Measurements from ENCODE around the gene FHAD1. TPM values are rescaled to one million over a fixed set of nuclear protein-coding genes. Genes with fewer than 3 reads are reported as not detected.

FHAD1 gene
- total RNA-seq, 2 donors from 2014 or later, result 0.27 to 6.5 TPM

DNA sequence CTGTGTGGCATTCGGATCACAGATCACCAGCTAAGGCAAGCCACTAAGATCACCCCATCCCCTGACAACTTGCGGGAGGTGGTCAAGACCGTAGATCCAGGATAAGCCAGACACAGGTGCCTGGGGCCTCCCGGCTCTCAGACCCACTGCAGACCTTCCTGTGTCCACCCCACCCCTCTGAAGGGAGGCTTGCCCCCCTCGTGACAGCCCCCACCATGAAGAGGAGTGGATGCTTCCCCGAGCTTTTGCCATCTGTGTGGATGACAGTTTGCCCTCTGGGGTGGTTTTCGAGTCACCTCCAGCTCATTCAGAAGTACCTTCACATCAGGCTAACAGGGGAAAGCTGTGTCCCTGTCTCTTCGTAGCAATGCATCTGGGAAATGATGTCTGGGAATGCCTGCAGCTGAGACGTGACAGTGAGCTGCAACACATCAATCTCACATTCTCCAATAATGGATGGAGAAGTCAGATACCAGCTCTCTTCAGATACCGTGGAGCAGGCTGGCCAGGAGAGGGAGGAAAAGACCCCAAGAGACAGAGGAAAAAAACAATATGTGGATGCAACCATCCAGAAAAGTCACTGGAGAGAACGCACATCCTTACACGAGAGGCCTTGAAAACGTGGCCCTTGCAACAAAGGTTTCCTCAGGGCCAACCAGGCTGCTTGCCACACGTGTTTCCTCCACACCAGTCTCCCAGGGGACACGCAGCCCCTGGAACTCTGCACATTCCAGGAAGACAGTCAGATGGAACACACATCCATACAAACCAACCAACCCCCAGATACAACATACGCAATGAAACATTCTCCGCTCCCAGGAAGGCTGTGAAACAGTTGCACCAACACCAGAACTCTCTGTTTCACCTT lies 20.4 kb upstream of the FHAD1 start:
- no peak for DNase-seq (ENCODE audit: low spot score)
- intact Hi-C loops (cut with DNase I), result no loop called here
- 78% methylated on average over 17 of the region's 17 CpGs for WGBS
- Histone ChIP-seq H3K36me3 (no peaks in the 10 kb centered on the region), H3K27ac (no peak overlapping the region), H3K27me3 (replicated peaks; ENCODE audit: insufficient read depth) (no peaks in the 10 kb centered on the region), H3K4me3 (no peak overlapping the region), H3K9me3 (no peaks in the 10 kb centered on the region), H3K4me1 (replicated peaks) (no peaks in the 10 kb centered on the region)
- TF ChIP-seq, protein P1, sequence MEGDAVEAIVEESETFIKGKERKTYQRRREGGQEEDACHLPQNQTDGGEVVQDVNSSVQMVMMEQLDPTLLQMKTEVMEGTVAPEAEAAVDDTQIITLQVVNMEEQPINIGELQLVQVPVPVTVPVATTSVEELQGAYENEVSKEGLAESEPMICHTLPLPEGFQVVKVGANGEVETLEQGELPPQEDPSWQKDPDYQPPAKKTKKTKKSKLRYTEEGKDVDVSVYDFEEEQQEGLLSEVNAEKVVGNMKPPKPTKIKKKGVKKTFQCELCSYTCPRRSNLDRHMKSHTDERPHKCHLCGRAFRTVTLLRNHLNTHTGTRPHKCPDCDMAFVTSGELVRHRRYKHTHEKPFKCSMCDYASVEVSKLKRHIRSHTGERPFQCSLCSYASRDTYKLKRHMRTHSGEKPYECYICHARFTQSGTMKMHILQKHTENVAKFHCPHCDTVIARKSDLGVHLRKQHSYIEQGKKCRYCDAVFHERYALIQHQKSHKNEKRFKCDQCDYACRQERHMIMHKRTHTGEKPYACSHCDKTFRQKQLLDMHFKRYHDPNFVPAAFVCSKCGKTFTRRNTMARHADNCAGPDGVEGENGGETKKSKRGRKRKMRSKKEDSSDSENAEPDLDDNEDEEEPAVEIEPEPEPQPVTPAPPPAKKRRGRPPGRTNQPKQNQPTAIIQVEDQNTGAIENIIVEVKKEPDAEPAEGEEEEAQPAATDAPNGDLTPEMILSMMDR (IDR thresholded peaks at IDR 0.05), result no peak
- TF ChIP-seq POLR2A (IDR thresholded peaks at IDR 0.05) (no peak), POLR2AphosphoS5 (IDR thresholded peaks at IDR 0.05) (no peak)

DNA sequence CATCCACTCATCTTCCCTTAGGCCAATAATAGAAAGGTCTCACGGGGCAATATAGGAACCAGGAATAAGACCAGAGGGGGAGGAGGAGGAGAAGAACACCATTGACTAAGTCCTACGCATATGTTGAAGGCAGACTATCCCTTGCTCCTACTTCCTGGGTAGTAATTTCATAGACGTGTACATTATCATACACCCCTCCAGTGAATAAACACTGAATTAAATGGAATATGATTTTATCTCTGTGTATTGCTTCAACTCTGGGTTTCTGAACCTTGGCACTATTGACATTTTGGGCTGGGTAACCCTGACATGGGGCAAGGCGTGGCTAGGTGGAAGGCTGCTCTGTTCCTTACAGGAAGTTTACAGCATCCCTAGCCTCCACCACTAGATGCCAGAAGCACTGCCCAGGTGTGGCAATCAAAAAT lies 17.3 kb upstream of the FHAD1 start:
- Histone ChIP-seq H3K9me3 (no peaks in the 10 kb centered on the region), H3K27ac (no peak overlapping the region), H3K27me3 (replicated peaks; ENCODE audit: insufficient read depth) (no peaks in the 10 kb centered on the region), H3K4me3 (no peak overlapping the region), H3K4me1 (replicated peaks) (no peaks in the 10 kb centered on the region), H3K36me3 (no peaks in the 10 kb centered on the region)
- WGBS, result 54% methylated on average over 4 of the region's 4 CpGs
- DNase-seq (ENCODE audit: low spot score), result no peak
- intact Hi-C loops (cut with DNase I), result no loop called here
- TF ChIP-seq POLR2A (IDR thresholded peaks at IDR 0.05) (no peak), POLR2AphosphoS5 (IDR thresholded peaks at IDR 0.05) (no peak)
- TF ChIP-seq, protein P1 (IDR thresholded peaks at IDR 0.05), result no peak

- no peak overlapping the region for H3K27ac ChIP-seq
- no peak overlapping the region for H3K4me3 ChIP-seq
- no peaks in the 10 kb centered on the region for H3K36me3 ChIP-seq
- no peak for TF ChIP-seq POLR2AphosphoS5 (IDR thresholded peaks at IDR 0.05)
- TF ChIP-seq, protein P1 (IDR thresholded peaks at IDR 0.05), result no peak
- no peak for TF ChIP-seq POLR2A (IDR thresholded peaks at IDR 0.05)
- no peaks in the 10 kb centered on the region for H3K4me1 ChIP-seq (replicated peaks)
- WGBS, result 75% methylated on average over 5 of the region's 5 CpGs
- DNase-seq (ENCODE audit: low spot score), result no peak
- intact Hi-C loops (cut with DNase I), result no loop called here
- no peaks in the 10 kb centered on the region for H3K9me3 ChIP-seq
- no peaks in the 10 kb centered on the region for H3K27me3 ChIP-seq (replicated peaks; ENCODE audit: insufficient read depth)
These were observed 15.3 kb upstream of the FHAD1 start for GRCh38 chr1:15231714-15232201.

DNA sequence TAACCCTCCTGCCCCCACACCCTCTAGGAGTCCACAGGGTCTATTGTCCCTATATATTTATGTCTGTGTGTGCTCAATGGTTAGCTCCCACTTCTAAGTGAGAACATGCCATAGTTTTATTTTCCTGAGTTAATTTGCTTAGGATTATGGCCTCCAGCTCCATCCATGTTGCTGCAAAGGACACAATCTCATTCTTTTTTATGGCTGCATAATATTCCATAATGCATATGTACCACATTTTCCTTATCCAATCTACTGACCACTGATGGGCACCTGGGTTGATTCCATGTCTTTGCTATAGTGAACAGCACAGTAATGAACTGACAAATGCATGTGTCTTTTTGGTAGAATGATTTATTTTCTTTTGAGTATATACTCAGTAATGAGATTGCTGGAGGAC lies 13.3 kb upstream of the FHAD1 start:
- Histone ChIP-seq H3K4me1 (replicated peaks) (no peaks in the 10 kb centered on the region), H3K27me3 (replicated peaks; ENCODE audit: insufficient read depth) (no peaks in the 10 kb centered on the region), H3K9me3 (no peaks in the 10 kb centered on the region), H3K4me3 (no peak overlapping the region), H3K36me3 (no peaks in the 10 kb centered on the region), H3K27ac (no peak overlapping the region)
- TF ChIP-seq, protein P1 (IDR thresholded peaks at IDR 0.05), result no peak
- TF ChIP-seq POLR2AphosphoS5 (IDR thresholded peaks at IDR 0.05), result no peak
- no peak for TF ChIP-seq POLR2A (IDR thresholded peaks at IDR 0.05)
- DNase-seq (ENCODE audit: low spot score), result no peak
- intact Hi-C loops (cut with DNase I), result no loop called here

DNA sequence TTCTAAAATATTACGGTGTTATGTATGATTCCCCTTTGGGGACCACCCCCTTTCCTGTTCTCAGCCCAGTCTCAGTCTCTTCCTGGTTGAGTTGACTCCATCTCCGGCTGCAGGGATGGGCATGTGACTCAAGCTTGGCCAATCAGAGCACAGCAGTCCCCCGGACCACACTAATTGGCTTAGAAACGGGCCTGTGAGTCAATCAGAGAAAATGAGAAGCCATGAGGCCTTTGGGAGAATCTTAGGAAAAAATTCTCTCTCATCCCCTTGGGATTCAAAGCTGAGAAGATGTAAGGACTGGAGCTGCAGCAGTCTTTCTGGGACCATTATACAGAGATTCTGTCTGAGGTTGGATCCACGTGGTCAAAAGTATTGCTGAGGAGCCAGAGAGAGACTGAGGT lies 10.7 kb upstream of the FHAD1 start:
- Histone ChIP-seq H3K9me3 (no peaks in the 10 kb centered on the region), H3K27ac (no peak overlapping the region), H3K36me3 (no peaks in the 10 kb centered on the region), H3K4me3 (no peak overlapping the region), H3K27me3 (replicated peaks; ENCODE audit: insufficient read depth) (no peaks in the 10 kb centered on the region), H3K4me1 (replicated peaks) (no peaks in the 10 kb centered on the region)
- intact Hi-C loops (cut with DNase I), result no loop called here
- WGBS, result 81% methylated on average over 5 of the region's 5 CpGs
- TF ChIP-seq, protein P1 (IDR thresholded peaks at IDR 0.05), result no peak
- no peak for TF ChIP-seq POLR2A (IDR thresholded peaks at IDR 0.05)
- no peak for TF ChIP-seq POLR2AphosphoS5 (IDR thresholded peaks at IDR 0.05)
- no peak for DNase-seq (ENCODE audit: low spot score)

All from prostate gland (tissue), 2 donors.